HEK293 (cell line): Measurements from ENCODE around the gene CCDC102B.
"Not testable (repeated sequence)": the region's sequence is repeated elsewhere in the genome, so short reads cannot be mapped to it uniquely, and the experiment has no call there.

ENCODE experiments used
- CTCF ChIA-PET: fragments of 350-600 bp; formaldehyde crosslinking; extraction: SDS; loops from one replicate; lab custom pipeline; 2021; ENCODE audit warnings: antibody characterized with exemption; lab: Yijun Ruan, JAX
- POLR2A ChIA-PET: fragments of 300-600 bp; formaldehyde crosslinking; extraction: SDS; loops from one replicate; lab custom pipeline; 2020; ENCODE audit warnings: antibody characterized with exemption, inconsistent platforms; lab: Yijun Ruan, JAX
- H3K27ac ChIP-seq: fragments of 200-500 bp; sonication (Bioruptor generic); 2 replicates; pipeline ENCODE4 v1.5.1; 2014; ENCODE audit warnings: low read depth, low read length, control low read depth, inconsistent platforms; ENCODE audit errors: extremely low read depth
- H3K36me3 ChIP-seq, 2 experiments: fragments of 200-500 bp in 1 of 2; sonication (Bioruptor generic) in 1 of 2; 1 replicate in 1 of 2; 2 replicates in 1 of 2; pipeline ENCODE4 v1.5.1; 2014 to 2017; ENCODE audit warnings: inconsistent platforms in 2 of 2, low read length in 2 of 2; ENCODE audit not compliant: control insufficient read depth in 2 of 2, insufficient read depth in 1 of 2
- H3K4me1 ChIP-seq: fragments of 200-500 bp; sonication (Bioruptor generic); 2 replicates; pipeline ENCODE4 v1.5.1; 2014; ENCODE audit warnings: mild to moderate bottlenecking, low read length, inconsistent platforms; ENCODE audit not compliant: control insufficient read depth, insufficient read depth
- H3K4me3 ChIP-seq: 2 replicates; pipeline ENCODE4 v1.5.1; 2011; ENCODE audit warnings: low read depth, mild to moderate bottlenecking, control low read depth, low read length, moderate library complexity
- H3K9me3 ChIP-seq: fragments of 200-500 bp; sonication (Bioruptor generic); 2 replicates; pipeline ENCODE4 v1.5.1; 2014; ENCODE audit warnings: low read depth, low read length, inconsistent platforms; ENCODE audit not compliant: control insufficient read depth, insufficient read depth
- KLF7 ChIP-seq: fragments of 450-650 bp; formaldehyde crosslinking; IDR thresholded peaks from 2 replicates; pipeline ENCODE4 v1.5.1; 2016; ENCODE audit warnings: missing biosample characterization, missing genetic modification characterization, borderline replicate concordance
- MYNN ChIP-seq: fragments of 450-650 bp; formaldehyde crosslinking; IDR thresholded peaks from 2 replicates; pipeline ENCODE4 v1.5.1; 2016; ENCODE audit warnings: missing biosample characterization, missing genetic modification characterization, borderline replicate concordance
- REST ChIP-seq: fragments of 450-650 bp; formaldehyde crosslinking; IDR thresholded peaks from 2 replicates; pipeline ENCODE4 v1.5.1; 2016; ENCODE audit warnings: missing biosample characterization, missing genetic modification characterization
- SP7 ChIP-seq: fragments of 450-650 bp; formaldehyde crosslinking; IDR thresholded peaks from 2 replicates; pipeline ENCODE4 v1.5.1; 2016; ENCODE audit warnings: missing biosample characterization, missing genetic modification characterization
- ZBTB1 ChIP-seq: fragments of 450-650 bp; formaldehyde crosslinking; IDR thresholded peaks from 2 replicates; pipeline ENCODE4 v1.5.1; 2016; ENCODE audit warnings: missing biosample characterization, missing genetic modification characterization
- ZNF10 ChIP-seq: fragments of 450-650 bp; formaldehyde crosslinking; IDR thresholded peaks from 2 replicates; pipeline ENCODE4 v1.5.1; 2017; ENCODE audit warnings: missing biosample characterization, missing genetic modification characterization
- ZNF148 ChIP-seq: fragments of 450-650 bp; formaldehyde crosslinking; IDR thresholded peaks from 2 replicates; pipeline ENCODE4 v1.5.0; 2017; ENCODE audit warnings: missing biosample characterization, missing genetic modification characterization, borderline replicate concordance
- ZNF169 ChIP-seq: fragments of 450-650 bp; formaldehyde crosslinking; IDR thresholded peaks from 2 replicates; pipeline ENCODE4 v1.5.1; 2016; ENCODE audit warnings: missing biosample characterization, missing genetic modification characterization
- ZNF19 ChIP-seq: fragments of 450-650 bp; formaldehyde crosslinking; IDR thresholded peaks from 2 replicates; pipeline ENCODE4; 2016; ENCODE audit warnings: missing biosample characterization, missing genetic modification characterization, low read depth
- ZNF202 ChIP-seq: fragments of 450-650 bp; formaldehyde crosslinking; IDR thresholded peaks from 2 replicates; pipeline ENCODE4 v1.5.1; 2016; ENCODE audit warnings: missing biosample characterization, missing genetic modification characterization, borderline replicate concordance
- ZNF214 ChIP-seq: fragments of 450-650 bp; formaldehyde crosslinking; IDR thresholded peaks from 2 replicates; pipeline ENCODE4 v1.5.1; 2017; ENCODE audit warnings: missing biosample characterization, mild to moderate bottlenecking, missing genetic modification characterization, borderline replicate concordance
- ZNF280C ChIP-seq: fragments of 450-650 bp; formaldehyde crosslinking; IDR thresholded peaks from 2 replicates; pipeline ENCODE4 v1.5.1; 2016; ENCODE audit warnings: missing biosample characterization, missing genetic modification characterization
- ZNF423 ChIP-seq: fragments of 450-650 bp; formaldehyde crosslinking; IDR thresholded peaks from 2 replicates; pipeline ENCODE4 v1.5.1; 2016; ENCODE audit warnings: missing biosample characterization, missing genetic modification characterization
- ZNF48 ChIP-seq: fragments of 450-650 bp; formaldehyde crosslinking; IDR thresholded peaks from 2 replicates; pipeline ENCODE4 v1.5.1; 2016; ENCODE audit warnings: missing biosample characterization, missing genetic modification characterization
- ZNF664 ChIP-seq: fragments of 450-650 bp; formaldehyde crosslinking; IDR thresholded peaks from 2 replicates; pipeline ENCODE4 v1.5.1; 2016; ENCODE audit warnings: missing biosample characterization, missing genetic modification characterization
- ZNF747 ChIP-seq: fragments of 450-650 bp; formaldehyde crosslinking; IDR thresholded peaks from 2 replicates; pipeline ENCODE4 v1.5.1; 2016; ENCODE audit warnings: missing biosample characterization, missing genetic modification characterization
- ZNF785 ChIP-seq: fragments of 450-650 bp; formaldehyde crosslinking; IDR thresholded peaks from 2 replicates; pipeline ENCODE4 v1.5.1; 2016; ENCODE audit warnings: missing biosample characterization, missing genetic modification characterization

The CCDC102B gene

GRCh38 chr18:68940754-68941153 is 142.9 kb downstream of the CCDC102B start:
- TF ChIP-seq KLF7 (tag by site-specific recombination) (no peak), ZNF169 (no peak), ZNF664 (no peak), ZBTB1 (no peak), ZNF202 (tag by site-specific recombination) (no peak), ZNF214 (no peak), ZNF48 (tag by site-specific recombination) (no peak), SP7 (tag by site-specific recombination) (no peak), ZNF280C (tag by site-specific recombination) (no peak), ZNF19 (no peak), ZNF785 (tag by site-specific recombination) (no peak)
- Histone ChIP-seq H3K27ac (no peak overlapping the region), H3K9me3 (no peaks in the 10 kb centered on the region), H3K4me1 (no peaks in the 10 kb centered on the region), H3K4me3 (no peak overlapping the region), H3K36me3 (no peaks in the 10 kb centered on the region)
- POLR2A ChIA-PET, result no interaction called here
- CTCF ChIA-PET, result interaction anchor here (0.7 kb wide), 1 partner anchor 158 kb away, joined by 3 read pairs; no protein-coding TSS in a partner anchor

- TF ChIP-seq MYNN (tag by site-specific recombination), result no peak
- no peak for TF ChIP-seq ZNF423
- TF ChIP-seq ZNF747, result no peak
- TF ChIP-seq REST (tag by site-specific recombination), result no peak
- no peak for TF ChIP-seq ZNF10
- no peak for TF ChIP-seq ZNF148
- Histone ChIP-seq H3K36me3 (no peaks in the 10 kb centered on the region), H3K4me1 (no peaks in the 10 kb centered on the region), H3K27ac (no peak overlapping the region), H3K4me3 (no peak overlapping the region), H3K9me3 (no peaks in the 10 kb centered on the region)
- ChIA-PET CTCF (no interaction called here), POLR2A (no interaction called here)
These were observed 144.3 kb downstream of the CCDC102B start for GRCh38 chr18:68942230-68942629.

- POLR2A ChIA-PET, H3K9me3 ChIP-seq, H3K27ac ChIP-seq, CTCF ChIA-PET, H3K4me1 ChIP-seq, H3K36me3 ChIP-seq, H3K4me3 ChIP-seq: not testable (repeated sequence)
These were observed 146.0 kb downstream of the CCDC102B start for GRCh38 chr18:68943861-68944260.
